ENCODE data around the gene CMTM8.

- no peak for TF ChIP-seq ATF6 (CRISPR knock-in tag; IDR thresholded peaks at IDR 0.05)
- TF ChIP-seq ARID4B (CRISPR knock-in tag; IDR thresholded peaks at IDR 0.05; ENCODE audit: borderline replicate concordance), result no peak
- no peak for TF ChIP-seq NR1H2 (CRISPR knock-in tag; IDR thresholded peaks at IDR 0.05)
- TF ChIP-seq ZNF138 (CRISPR knock-in tag; conservative IDR thresholded peaks at IDR 0.05), result no peak
- no peak for TF ChIP-seq CTCF (IDR thresholded peaks at IDR 0.05)
These were observed 8.9 kb upstream of the CMTM8 start for GRCh38 chr3:32229565-32229964.
